Stimulated activated CD8-positive, alpha-beta memory T cell treated with anti-CD3 and anti-CD28 coated beads, Interleukin-4, amount 100 ng/mL, for 48 hours (primary cell): ENCODE data around the gene ECSIT.
A peak's percentile ranks its signal among the peaks of the same experiment; 100 is the strongest.
"Not testable (repeated sequence)": the region's sequence is repeated elsewhere in the genome, so short reads cannot be mapped to it uniquely, and the experiment has no call there.

Experiments used
- DNase-seq: peaks from one replicate; pipeline ENCODE4 v3.0.0-alpha.2; 2020

Gene ECSIT, protein sequence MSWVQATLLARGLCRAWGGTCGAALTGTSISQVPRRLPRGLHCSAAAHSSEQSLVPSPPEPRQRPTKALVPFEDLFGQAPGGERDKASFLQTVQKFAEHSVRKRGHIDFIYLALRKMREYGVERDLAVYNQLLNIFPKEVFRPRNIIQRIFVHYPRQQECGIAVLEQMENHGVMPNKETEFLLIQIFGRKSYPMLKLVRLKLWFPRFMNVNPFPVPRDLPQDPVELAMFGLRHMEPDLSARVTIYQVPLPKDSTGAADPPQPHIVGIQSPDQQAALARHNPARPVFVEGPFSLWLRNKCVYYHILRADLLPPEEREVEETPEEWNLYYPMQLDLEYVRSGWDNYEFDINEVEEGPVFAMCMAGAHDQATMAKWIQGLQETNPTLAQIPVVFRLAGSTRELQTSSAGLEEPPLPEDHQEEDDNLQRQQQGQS

DNA sequence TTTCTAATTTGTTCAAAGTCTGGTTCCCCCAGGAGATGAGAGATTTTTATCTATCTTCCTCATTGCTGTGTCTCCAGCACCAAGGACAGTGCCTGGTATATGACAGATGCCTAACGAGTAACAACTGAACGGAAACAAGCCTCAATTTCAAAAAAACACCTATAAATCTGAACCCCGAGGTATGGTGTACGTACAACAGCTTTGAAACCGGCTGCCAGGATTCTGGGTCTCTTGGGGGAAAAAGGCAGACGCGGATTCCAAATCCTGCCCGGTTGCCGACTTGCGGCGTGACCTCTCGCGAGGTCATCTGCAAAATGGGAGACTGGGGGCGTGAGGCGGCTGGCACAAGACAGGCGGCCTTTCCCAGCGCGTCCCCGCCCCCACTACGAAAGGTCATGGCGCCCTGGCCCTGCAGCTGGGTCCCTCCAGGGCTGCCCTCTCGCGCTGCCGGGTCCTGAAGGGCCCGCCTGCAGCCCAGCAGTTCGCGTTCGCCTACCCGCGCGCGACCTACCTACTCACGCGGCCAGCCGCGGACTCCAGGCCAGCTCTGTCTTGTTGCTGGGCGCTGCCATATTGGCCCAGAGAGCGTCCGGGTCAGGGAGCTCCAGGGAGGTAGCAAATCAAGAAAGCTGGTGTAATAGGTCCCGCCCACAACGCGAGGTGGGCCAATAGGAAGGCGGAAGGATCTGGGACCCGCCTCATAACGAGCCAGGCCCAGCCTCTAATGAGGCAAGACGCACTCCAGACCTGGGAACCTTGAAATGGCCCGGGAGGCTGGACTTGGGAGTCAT, at the start of gene ECSIT:
Gene ECSIT, minus strand, starts transcription at position 584 of the 791 bp plus-strand sequence. CDS start 9,964 bp downstream, outside the sequence.
- peak; percentile 94 for DNase-seq

DNA sequence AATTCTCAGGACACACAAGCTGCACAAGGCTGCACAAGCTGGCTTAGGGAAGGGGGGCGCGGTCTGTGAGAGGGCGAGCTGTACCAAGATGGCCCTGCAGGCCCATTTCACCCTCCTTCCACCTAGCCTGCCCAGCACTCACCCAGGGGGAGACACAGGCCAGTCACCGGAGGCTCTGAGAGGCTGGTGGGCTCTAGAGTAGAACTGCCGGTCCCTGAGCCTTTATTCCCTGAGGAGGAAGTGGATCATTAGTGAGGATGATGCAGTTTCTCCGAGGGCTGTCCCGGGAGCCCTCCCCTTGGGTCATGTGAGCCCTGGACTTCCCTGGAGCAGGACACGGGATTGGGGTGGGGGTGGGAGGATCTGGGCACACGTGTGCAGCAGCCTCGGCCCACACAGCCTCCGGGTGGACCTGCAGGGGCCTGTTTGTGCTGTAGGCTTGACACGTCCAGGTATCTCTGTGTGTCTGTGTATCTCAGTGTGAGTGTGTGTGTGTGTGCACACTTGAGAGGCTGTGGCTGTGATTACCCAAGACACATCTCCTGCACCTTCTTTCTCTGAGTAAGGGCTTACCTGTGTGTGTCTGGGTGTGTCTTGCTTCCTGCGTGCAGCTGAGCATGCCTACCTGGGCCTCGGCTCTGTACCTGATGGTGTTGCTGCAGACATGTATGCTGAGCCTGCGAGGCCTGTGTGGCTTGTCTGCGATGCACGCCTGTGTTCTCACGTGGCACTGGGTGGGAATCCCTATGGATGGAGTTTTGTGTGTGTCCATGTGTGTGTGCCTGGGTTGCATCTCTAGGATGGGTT, 48.7 kb upstream of the ECSIT start, which contains the start of gene ACP5:
Gene ACP5, minus strand, starts transcription at position 195 of the 807 bp plus-strand sequence. CDS start 328 bp downstream, outside the sequence.
- DNase-seq: no peak

DNA sequence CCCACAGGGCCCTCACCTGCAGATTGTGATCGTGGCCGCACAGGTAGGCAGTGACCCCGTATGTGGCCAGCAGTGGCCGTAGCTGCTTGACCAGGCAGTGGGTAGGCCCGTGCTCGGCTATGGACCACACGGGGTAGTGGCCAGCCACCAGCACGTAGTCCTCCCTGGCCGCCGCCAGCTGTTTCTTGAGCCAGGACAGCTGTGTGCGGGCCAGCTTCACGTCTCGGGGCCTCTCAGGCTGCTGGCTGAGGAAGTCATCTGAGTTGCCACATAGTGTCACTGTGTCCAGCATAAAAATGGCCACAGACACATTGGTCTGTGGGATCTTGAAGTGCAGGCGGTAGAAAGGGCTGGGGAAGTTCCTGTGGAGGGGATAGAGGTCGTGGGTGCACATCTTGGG, 47.3 kb upstream of the ECSIT start:
- DNase-seq: no peak

DNA sequence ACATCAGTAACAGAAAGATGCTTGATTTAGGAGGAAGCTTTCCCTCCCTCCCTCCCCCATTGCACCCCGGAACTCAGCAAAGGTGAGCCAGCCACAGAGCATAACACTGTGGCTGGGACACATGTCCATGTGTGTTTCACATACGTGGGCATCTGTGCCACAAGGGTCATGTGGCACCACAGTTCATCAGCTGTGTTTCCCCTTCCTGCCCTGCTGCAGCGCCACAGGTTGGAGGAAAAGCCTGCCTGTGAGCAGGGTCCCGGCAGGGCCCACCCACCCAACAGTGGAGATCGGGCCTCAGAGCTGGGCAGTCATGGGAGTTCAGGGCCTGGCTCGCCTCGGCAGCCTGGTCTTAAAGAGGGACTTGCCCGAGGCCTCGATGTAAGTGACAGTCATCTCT, 45.8 kb upstream of the ECSIT start:
- no peak for DNase-seq

DNA sequence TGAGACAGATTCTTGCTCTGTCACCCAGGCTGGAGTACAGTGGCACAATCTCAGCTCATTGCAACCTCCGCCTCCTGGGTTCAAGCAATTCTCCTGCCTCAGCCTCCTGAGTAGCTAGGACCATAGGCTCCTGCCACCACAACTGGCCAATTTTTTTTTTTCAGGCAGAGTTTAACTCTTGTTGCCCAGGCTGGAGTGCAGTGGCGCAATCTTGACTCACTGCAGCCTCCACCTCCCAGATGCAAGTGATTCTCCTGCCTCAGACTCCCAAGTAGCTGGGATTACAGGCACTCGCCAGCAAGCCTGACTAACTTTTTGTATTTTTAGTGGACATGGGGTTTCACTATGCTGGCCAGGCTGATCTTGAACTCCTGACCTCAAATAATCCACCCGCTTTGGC, 44.8 kb upstream of the ECSIT start:
- not testable (repeated sequence) for DNase-seq

DNA sequence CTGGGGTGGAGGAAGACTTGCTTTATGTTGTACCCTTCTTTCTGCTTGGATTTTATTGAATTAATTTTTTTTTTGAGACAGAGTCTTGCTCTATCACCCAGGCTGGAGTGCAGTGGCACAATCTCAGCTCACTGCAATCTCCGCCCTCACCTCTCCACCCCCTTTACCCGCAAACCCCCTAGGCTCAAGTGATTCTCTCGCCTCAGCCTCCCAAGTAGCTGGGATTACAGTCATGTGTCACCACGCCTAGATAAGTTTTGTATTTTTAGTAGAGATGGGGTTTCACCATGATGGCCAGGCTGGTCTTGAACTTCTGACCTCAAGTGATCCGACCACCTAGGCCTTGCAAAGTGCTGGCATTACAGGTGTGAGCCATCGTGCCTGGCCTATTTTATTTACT, 44.4 kb upstream of the ECSIT start:
- DNase-seq: not testable (repeated sequence)

DNA sequence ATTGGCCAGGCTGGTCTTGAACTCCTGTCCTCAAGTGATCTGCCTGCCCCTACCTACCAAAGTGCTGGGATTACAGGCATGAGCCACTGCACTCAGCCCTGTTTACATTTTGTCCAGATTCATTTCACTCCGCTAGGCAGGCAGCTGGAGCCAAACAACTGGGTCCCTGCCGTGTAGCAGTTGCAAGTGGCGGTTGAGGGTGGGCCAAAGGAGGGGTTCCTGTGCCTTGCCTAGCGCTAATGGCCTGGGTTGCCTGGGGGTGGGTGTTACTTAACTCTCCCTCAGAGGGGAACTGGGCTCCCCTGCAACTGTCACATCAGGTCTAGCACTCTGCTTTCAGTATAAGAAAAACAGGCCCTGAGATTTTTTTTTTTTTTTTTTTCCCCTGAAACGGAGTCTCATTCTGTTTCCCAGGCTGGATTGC, 41.1 kb upstream of the ECSIT start:
- no peak for DNase-seq

DNA sequence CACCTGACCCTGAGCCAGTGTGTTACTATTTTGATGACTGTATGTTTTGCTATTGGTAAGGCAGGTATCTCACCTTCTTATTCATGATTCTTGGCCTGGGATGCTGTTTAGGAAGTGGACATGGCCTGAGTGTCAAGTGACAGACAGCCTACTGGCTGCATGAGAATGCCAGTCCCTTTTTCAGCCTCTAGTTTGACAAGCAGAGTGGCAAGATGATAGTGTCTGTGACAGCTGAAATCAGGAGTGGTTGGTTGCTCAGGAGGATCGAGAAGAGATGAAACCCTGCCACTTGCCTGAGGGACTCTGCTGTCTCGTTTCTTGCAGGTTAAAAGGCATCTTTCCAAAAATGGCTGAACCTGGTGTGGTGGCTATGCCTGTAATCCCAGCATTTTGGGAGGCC, 37.2 kb upstream of the ECSIT start:
- no peak for DNase-seq

DNA sequence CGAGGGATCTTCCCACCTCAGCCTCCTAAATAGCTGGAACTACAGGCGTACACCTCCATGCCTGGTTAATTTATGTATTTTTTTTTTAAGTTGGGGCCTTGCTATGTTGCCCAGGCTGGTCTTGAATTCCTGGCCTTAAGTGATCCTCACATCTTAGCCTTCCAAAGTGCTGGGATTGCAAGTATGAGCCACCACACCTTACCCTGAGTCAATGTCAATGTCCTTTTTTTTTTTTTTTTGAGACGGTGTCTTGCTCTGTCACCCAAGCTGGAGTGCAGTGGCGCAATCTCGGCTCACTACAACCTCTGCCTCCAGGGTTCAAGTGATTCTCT, 36.7 kb upstream of the ECSIT start:
- DNase-seq: not testable (repeated sequence)

DNA sequence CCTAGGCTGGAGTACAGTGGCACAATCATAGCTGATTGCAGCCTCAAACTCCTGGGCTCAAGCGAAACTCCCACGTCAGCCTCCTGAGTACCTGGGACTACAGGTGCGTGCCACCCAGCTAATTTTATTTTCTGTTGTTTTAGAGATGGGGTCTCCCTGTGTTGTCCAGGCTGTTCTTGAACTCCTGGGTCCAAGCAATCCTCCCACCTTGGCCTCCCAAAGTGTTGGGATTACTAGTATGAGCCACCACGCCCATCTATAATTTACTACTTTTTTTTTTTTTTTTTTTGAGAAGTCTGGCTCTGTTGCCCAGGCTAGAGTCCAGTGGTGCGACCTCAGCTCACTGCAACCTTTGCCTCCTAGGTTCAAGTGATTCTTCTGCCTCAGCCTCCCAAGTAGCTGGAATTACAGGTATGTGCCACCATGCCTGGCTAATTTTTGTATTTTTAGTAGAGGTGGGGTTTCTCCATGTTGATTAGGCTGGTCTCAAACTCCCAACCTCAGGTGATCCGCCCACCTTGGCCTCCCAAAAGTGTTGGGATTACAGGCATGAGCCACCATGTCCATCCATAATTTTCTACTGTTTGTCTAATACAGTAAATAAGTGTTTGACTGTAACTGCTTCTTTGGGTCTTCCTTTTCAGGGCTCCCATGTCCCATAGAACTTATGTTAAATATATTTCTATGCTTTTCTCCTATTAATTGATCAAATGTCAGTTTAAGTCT, 35.3 kb upstream of the ECSIT start:
- not testable (repeated sequence) for DNase-seq

DNA sequence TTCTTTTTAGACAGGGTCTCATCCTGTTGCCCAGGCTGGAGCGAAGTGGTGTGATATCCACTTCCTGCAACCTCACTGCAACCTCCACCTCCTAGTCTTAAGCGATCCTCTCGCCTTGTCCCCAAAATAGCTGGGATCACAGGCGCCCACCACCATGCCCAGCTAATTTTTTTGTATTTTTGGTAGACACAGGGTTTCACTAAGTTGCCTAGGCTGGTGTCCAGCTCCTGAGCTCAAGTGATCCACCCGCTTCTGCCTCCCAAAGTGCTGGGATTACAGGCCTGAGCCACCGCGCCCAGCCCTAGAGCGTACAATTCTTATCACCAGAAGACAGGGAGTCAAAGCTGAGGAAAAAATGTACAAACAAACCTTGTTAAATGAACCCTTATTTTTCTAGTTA, 34.6 kb upstream of the ECSIT start:
- no peak for DNase-seq

DNA sequence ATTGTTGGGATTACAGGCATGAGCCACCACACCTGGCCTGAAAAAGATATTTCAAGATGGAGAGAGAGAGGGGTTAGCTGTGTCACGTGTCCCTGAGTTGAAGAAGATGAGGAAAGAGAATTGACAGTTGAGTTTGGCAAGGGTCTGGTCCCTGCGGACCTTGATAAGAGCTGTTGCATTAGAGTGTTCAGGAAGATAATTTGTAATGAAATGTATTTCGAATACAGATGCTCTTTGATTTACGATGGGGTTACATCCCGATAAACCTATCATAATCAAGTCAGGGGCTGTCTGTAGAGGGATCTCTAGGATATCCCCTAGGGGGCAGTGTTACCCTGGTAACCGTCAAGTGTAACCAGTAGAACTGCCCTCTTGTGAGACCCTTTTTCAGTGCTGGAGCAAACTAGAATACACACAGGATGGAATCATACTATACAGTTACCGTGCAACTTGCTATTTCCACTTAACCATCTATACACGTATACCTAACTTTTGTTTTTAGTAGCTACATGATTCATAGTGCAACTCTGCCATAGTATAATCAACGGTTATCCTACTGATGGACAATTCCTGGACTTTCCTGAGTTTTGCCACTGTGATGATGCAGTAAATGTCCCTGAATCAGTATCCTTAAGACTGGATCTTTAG, 31.6 kb upstream of the ECSIT start:
- peak; percentile 74 for DNase-seq

DNA sequence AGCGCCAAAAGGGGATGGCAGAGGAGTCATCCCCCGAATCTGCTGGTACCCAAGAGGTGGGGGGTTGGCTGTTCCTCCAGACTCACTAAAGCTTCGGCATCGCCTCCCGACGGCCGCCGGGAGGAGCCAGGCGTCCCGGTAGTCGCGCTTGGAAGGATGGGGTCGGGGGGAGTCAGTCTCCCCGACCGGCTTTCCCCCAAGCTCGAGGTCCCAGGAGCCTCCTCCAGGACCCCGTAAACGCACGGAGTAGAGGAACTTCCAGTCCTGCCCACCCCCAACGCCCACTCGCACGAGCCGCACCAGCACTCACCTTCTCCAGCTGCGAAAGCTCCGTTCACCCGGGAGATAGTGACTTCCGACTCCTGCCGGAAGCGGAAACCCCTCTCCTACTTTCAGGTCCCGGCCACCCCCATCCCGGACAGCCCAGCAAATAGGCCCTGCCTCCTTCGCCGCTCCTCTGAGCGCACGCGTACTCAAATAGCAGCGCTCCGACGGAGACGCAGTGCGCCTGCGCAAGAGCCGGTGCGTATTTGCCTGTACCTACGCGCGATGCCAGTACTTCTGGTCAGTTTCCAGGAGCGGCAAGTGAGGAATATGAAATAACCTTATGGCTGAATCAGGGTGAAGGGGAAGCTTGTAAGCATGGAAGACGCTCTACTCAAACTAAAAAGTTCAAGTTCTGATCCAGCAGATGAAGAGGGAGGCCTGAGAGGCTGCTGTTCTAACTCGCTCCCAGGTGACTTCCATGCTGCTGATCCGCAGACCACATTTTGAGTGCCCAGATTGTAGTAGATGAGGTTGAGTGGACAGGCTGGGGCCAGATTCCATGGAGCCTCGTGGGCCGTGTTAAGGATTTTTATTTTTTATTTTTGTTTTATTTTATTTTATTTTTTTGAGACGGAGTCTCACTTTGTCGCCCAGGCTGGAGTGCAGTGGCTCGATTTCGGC, 30.2 kb upstream of the ECSIT start, which contains the start of gene ELOF1:
Gene ELOF1, minus strand, starts transcription at position 350 of the 948 bp plus-strand sequence. CDS start 4,883 bp downstream, outside the sequence.
- peak; percentile 97 for DNase-seq

DNA sequence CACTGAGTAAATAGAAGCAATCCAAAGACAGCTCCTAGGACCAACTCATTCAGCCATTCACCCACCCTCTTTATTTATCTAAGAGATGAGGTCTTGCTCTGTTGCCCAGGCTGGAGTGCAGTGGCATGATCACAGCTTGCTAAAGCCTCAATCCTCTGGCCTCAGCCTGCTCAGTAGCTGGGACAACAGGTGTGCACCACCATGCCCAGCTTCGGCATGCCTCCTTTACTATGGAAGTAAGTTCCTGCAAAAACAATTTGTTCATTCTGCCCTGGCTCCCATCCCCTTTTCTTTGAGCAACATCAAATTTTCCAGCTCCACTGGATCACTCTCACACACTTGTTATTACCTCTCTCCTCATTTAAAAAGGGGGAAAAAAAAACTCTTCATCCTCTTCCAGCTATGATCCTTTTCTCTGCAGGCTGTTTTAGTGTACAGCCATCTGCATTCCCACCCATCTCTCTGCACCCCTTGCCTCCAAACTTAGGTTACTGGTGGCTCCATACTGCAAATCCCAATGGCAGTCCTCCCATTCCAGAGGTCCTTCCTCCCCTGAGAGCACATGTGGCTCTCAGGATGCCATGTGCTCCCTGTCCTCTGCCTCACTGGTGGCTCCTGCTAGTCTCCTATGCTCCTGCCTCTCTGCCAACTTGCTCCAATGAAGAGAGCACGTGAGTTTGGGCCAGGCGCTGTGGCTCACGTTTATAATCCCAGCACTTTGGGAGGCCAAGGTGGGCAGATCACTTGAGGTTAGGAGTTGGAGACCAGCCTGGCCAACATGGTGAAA, 27.9 kb upstream of the ECSIT start:
- no peak for DNase-seq

DNA sequence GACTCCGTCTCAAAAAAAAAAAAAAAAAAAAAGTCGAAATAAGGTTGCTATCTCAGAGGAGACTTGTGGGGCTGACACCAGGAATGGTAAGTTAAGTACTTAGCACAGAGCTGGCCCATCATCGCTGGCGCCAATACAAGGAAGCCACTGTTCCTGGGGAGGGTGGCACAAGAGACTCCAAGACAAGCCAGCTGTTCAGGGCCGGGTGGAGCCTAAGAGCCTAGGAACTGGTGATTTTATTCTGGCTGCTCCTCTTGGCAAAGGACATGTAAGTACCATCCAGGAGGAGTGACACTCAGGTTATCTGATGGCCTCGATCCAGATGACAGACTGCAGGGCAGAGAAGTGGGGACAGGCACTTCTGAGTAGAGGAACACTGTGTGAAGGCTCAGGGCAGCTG, 26.3 kb upstream of the ECSIT start:
- DNase-seq: no peak

DNA sequence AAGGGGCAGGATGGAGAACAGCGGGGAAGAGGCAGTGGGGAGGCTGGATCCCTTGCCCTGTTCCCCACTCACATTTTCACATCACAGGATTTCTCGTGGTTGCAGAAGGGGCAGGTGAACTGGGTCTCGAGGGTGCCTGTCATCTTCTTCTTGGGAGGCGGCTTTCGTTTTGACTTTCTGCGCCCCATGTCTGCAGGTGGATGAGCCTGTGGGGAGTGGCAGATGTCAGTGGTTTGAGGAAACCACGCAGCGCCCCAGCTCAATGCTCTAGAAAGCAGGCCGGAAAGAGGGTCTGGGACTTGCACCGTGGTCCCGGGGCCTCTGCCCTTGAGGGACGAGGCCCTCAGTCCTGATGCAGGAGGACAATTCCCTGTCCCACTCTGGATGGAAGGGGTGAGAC, 25.2 kb upstream of the ECSIT start:
- no peak for DNase-seq

DNA sequence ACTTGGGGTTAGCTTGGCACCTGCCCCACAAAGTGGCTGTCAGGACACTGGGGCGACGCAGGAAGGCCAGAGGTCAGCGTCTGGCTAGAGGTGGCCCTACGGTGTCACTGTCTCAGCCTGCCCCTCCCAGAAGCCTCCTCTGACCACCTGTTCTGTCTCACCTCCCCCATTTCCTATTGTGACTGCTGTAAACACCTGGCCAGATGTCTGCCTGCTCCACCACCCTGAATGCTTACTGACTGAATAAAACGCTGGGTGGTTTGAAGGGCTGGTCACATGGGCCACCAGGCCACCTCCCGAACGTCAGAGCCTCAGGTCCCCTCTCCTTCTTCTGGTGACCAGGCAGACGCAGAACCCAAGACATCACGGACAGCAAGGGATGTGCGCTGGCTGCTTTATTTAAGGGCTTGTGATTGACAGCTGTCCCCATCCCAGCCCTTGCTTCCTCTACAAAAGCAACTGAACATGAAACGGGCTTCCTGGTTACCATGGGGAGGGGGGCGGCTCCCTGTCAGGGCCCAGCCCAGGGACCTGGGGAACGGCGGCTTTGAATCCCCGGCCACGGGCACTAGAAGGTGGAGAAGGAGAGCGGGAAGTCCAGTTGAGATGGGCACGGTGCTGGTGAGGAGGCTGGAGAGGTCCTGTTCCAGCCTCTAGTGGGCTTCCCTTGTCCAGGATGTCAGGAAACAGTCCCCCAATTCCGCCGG, 23.9 kb upstream of the ECSIT start:
- DNase-seq: no peak

DNA sequence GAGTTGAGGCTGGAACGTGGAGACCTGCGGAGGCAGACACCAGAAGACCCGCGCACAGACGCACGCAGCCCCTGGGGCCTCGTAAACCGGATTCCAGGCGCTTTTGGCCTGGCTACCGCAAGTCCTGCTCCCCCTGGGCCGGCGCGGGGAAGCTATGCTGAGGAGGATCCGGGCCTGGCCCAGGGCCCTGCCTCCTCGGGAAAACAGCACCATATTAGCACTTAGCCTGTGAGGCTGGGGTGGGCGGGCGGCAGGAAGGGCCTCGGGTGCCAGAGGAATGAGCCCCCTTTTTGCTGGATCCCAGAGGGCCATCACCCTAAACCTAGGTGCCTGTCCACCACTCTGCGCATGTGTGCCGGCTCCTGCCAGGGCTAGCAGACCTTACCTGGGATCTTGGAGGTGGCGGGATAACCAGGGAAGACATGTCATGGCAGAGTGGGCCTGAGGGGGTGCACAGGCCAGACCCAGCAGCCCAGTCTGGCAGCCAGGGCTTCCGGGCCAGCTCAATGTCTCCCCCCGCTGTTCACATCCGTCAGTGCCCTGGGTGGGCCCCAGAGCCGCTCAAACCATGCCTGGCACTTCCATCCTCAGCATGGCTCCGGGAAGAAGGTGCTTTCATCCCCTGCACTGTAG, 22.8 kb upstream of the ECSIT start:
- peak; percentile 48 for DNase-seq

DNA sequence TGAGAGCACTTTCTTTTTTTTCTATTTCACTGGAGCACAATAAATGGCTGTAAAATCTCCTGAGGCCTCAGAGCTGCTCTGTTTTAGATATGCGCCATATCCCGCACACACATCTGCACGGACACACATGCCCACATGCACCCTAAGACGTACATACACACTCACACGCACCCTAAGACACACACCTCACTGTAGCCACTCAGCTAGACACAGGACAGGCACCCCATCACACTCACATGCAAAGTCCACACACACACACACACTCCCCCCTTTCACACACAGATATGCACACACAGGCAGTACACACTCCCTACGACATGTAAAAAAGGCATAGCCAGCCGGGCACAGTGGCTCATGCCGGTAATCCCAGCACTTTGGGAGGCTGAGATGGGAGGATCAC, 21.3 kb upstream of the ECSIT start:
- no peak for DNase-seq
